ENCODE results near the gene TADA2B. TPM values are rescaled to one million over a fixed set of nuclear protein-coding genes. Genes with fewer than 3 reads are reported as not detected.

Gene TADA2B
- 37.3 TPM for total RNA-seq

- H3K9me3 ChIP-seq = no peaks in the 10 kb centered on the region
- H3K27ac ChIP-seq = peak within 1 kb of the TSS; percentile 90 to 92
- H3K27me3 ChIP-seq = no peaks in the 10 kb centered on the region
- no peaks in the 10 kb centered on the region for H3K36me3 ChIP-seq
- no peak for TF ChIP-seq CTCF (IDR thresholded peaks at IDR 0.05)
- peaks cover 27% of the 10 kb centered on the region in 2 donors for H3K4me1 ChIP-seq
- peak within 1 kb of the TSS; percentile 99 to 100 for H3K4me3 ChIP-seq
- peak in 1 of 2 donors; percentile 70 for DNase-seq (ENCODE audit: low spot score in 2 of 2)
- intact Hi-C loops (cut with DNase I) = loop anchor here (1.0 to 10.0 kb wide), 8 partner anchors 25 to 771 kb away; partner anchors contain the start of genes BLOC1S4, GRPEL1, MAN2B2 and MRFAP1
These were observed at the start of gene TADA2B for GRCh38 chr4:7043284-7044136. Gene TADA2B, plus strand, starts transcription at chr4:7043372. Its CDS starts 208 bp downstream, at chr4:7043580.

GRCh38 chr4:6996481-6996880 lies 46.7 kb upstream of the TADA2B start:
- no peak overlapping the region for H3K4me3 ChIP-seq
- peak in 1 of 2 donors; percentile 12 for DNase-seq (ENCODE audit: low spot score in 2 of 2)
- peaks cover 28 to 65% of the 10 kb centered on the region in 2 donors for H3K36me3 ChIP-seq
- intact Hi-C loops (cut with DNase I) = no loop called here
- H3K4me1 ChIP-seq = peaks cover under 1 to 7% of the 10 kb centered on the region in 2 donors
- no peak for TF ChIP-seq CTCF (IDR thresholded peaks at IDR 0.05)
- no peaks in the 10 kb centered on the region for H3K27me3 ChIP-seq
- H3K27ac ChIP-seq = no peak overlapping the region
- no peaks in the 10 kb centered on the region for H3K9me3 ChIP-seq

- H3K4me3 ChIP-seq = no peak overlapping the region
- intact Hi-C loops (cut with DNase I) = no loop called here
- peak in 1 of 2 donors; percentile 40 for DNase-seq (ENCODE audit: low spot score in 2 of 2)
These were observed 43.7 kb upstream of the TADA2B start for GRCh38 chr4:6999172-7000086.

GRCh38 chr4:7000421-7001176 lies 42.6 kb upstream of the TADA2B start:
- Histone ChIP-seq H3K27me3 (no peaks in the 10 kb centered on the region), H3K4me3 (no peak overlapping the region), H3K9me3 (no peaks in the 10 kb centered on the region), H3K27ac (no peak overlapping the region), H3K4me1 (no peaks in the 10 kb centered on the region), H3K36me3 (peaks cover 46 to 70% of the 10 kb centered on the region in 2 donors)
- intact Hi-C loops (cut with DNase I) = no loop called here
- DNase-seq (ENCODE audit: low spot score in 2 of 2) = peak in 1 of 2 donors; percentile 31
- TF ChIP-seq CTCF (IDR thresholded peaks at IDR 0.05) = no peak

More at GRCh38 chr4:6999172-7000086, 43.7 kb upstream of the TADA2B start:
- H3K27ac ChIP-seq = no peak overlapping the region
- TF ChIP-seq CTCF (IDR thresholded peaks at IDR 0.05) = no peak
- H3K4me1 ChIP-seq = no peaks in the 10 kb centered on the region
- no peaks in the 10 kb centered on the region for H3K9me3 ChIP-seq
- H3K27me3 ChIP-seq = no peaks in the 10 kb centered on the region
- peaks cover 42 to 73% of the 10 kb centered on the region in 2 donors for H3K36me3 ChIP-seq

- intact Hi-C loops (cut with DNase I) = no loop called here
These were observed 41.9 kb upstream of the TADA2B start for GRCh38 chr4:7001271-7001670.

More at GRCh38 chr4:7001271-7001670, 41.9 kb upstream of the TADA2B start:
- TF ChIP-seq CTCF (IDR thresholded peaks at IDR 0.05) = no peak
- H3K36me3 ChIP-seq = peaks cover 48 to 66% of the 10 kb centered on the region in 2 donors
- no peaks in the 10 kb centered on the region for H3K27me3 ChIP-seq
- H3K9me3 ChIP-seq = no peaks in the 10 kb centered on the region
- no peak overlapping the region for H3K4me3 ChIP-seq
- no peaks in the 10 kb centered on the region for H3K4me1 ChIP-seq
- H3K27ac ChIP-seq = no peak overlapping the region
- DNase-seq (ENCODE audit: low spot score in 2 of 2) = peak in 1 of 2 donors; percentile 9
